ENCODE results near the gene DIP2B. TPM values are rescaled to one million over a fixed set of nuclear protein-coding genes. Genes with fewer than 3 reads are reported as not detected.
"Not testable (repeated sequence)": the region's sequence is repeated elsewhere in the genome, so short reads cannot be mapped to it uniquely, and the experiment has no call there.

The DIP2B gene
- total RNA-seq, 1 donor from 2014 or later = 8.5 TPM

GRCh38 chr12:50764286-50765094 is 259.7 kb downstream of the DIP2B start:
- H3K27ac ChIP-seq = peak overlapping the region; percentile 96 to 98
- TF ChIP-seq, protein P1, sequence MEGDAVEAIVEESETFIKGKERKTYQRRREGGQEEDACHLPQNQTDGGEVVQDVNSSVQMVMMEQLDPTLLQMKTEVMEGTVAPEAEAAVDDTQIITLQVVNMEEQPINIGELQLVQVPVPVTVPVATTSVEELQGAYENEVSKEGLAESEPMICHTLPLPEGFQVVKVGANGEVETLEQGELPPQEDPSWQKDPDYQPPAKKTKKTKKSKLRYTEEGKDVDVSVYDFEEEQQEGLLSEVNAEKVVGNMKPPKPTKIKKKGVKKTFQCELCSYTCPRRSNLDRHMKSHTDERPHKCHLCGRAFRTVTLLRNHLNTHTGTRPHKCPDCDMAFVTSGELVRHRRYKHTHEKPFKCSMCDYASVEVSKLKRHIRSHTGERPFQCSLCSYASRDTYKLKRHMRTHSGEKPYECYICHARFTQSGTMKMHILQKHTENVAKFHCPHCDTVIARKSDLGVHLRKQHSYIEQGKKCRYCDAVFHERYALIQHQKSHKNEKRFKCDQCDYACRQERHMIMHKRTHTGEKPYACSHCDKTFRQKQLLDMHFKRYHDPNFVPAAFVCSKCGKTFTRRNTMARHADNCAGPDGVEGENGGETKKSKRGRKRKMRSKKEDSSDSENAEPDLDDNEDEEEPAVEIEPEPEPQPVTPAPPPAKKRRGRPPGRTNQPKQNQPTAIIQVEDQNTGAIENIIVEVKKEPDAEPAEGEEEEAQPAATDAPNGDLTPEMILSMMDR (IDR thresholded peaks at IDR 0.05) = no peak
- no peaks in the 10 kb centered on the region for H3K27me3 ChIP-seq
- peak in 1 of 2 donors; percentile 76 for DNase-seq (ENCODE audit: low spot score in 2 of 2)
- H3K36me3 ChIP-seq = no peaks in the 10 kb centered on the region
- intact Hi-C loops (cut with DNase I) = loop anchor here (1.0 to 10.0 kb wide), 6 partner anchors 58 to 450 kb away; partner anchors contain the start of genes CSRNP2 and POU6F1
- no peaks in the 10 kb centered on the region for H3K9me3 ChIP-seq
- H3K4me1 ChIP-seq = peaks cover 0 to 15% of the 10 kb centered on the region in 2 donors
- H3K4me3 ChIP-seq = peak overlapping the region; percentile 83 to 94

DNA sequence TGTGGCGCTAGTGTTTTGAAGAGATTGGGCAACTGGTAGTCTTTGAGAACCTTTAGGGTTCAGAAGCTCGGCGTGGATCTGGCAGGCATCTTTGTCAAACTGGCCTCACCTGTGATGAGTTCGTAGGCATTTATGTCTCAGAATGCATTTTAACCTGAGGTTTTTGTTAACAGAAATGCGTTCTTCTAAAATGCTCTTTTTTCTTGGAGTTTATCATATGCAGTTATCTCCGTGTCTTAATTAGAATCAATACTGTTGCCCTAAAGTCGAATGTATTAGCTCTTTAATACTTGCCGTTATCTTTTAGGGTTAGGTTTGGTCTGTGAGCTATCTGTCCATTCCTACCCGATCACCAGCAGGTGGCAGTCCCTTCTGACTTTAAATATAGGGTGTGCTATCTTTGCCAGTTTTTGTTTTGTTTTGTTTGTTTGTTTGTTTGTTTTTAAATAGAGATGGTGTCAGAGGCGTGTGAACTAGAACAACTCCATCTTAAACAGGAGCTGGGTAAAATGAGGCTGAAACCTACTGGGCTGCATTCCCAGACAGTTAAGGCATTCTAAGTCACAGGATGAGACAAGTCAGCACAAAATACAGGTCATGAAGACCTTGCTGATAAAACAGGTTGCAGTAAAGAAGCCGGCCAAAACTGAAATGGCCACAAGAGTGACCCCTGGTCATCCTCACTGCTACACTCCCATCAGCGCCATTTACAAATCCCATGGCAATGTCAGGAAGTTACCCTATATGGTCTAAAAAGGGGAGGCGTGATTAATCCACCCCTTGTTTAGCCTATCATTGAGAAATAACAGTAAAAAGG is 260.5 kb downstream of the DIP2B start:
- Histone ChIP-seq H3K36me3 (no peaks in the 10 kb centered on the region), H3K27ac (peak overlapping the region in 1 of 2 donors; percentile 98), H3K9me3 (no peaks in the 10 kb centered on the region), H3K4me1 (peaks cover 0 to 15% of the 10 kb centered on the region in 2 donors), H3K27me3 (no peaks in the 10 kb centered on the region), H3K4me3 (peak overlapping the region; percentile 83 to 94)
- TF ChIP-seq, protein P1 (IDR thresholded peaks at IDR 0.05) = peak; percentile 33 to 62 (median 43)
- DNase-seq (ENCODE audit: low spot score in 2 of 2) = peak in 1 of 2 donors; percentile 62
- intact Hi-C loops (cut with DNase I) = loop anchor here (1.0 to 10.0 kb wide), 4 partner anchors 222 to 449 kb away; partner anchors contain the start of genes CSRNP2 and POU6F1

DNA sequence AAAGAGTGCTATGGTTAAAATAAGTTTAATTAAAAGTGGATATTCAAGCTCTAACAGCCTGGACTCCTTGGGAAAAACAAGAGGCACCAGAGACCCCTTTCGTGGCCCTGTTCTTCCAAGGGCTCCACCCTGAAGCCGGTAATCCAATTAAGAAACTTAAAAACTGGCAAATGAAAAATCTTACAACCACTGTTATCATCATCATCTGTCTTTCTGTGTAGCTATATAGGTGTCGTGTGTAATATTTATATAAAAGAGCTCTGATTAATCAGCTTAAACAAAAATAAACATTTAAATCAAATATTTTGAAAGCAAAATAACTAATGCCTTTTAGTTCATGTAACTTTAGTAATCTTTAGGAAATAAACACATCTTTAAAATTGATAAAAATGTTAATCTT is 263.6 kb downstream of the DIP2B start:
- no peaks in the 10 kb centered on the region for H3K9me3 ChIP-seq
- no peaks in the 10 kb centered on the region for H3K36me3 ChIP-seq

DNA sequence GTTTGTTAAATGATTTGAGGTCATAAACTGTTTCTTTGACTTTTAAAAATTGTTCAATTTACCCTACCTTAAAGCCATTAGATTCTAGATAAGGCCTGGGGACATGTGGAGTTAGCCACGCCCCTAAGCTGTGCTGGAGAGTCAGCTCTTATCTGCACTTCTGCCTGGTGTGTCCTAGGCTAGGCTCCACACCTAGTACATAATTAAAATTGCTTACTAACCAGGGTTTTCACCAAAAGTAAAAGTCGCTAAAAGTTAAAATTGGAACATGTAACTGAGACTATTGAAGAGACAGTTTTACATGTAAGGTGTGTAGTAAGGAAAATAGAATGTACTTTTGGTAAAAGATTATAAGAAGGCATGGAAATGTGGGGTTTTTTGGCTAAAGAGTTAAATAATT is 264.0 kb downstream of the DIP2B start:
- not testable (repeated sequence) for H3K9me3 ChIP-seq; H3K4me3 ChIP-seq; H3K36me3 ChIP-seq; DNase-seq (ENCODE audit: low spot score in 2 of 2); H3K4me1 ChIP-seq; H3K27ac ChIP-seq; H3K27me3 ChIP-seq
- intact Hi-C loops (cut with DNase I) = loop anchor here (10.0 kb wide), 1 partner anchor 446 kb away; the partner anchor contains the start of gene POU6F1

More for the DNA sequence above, 263.6 kb downstream of the DIP2B start:
- H3K27ac ChIP-seq = no peak overlapping the region
- H3K27me3 ChIP-seq = no peaks in the 10 kb centered on the region
- peaks cover 0 to 7% of the 10 kb centered on the region in 2 donors for H3K4me1 ChIP-seq
- intact Hi-C loops (cut with DNase I) = loop anchor here (10.0 kb wide), 1 partner anchor 446 kb away; the partner anchor contains the start of gene POU6F1
- no peak for DNase-seq (ENCODE audit: low spot score in 2 of 2)
- no peak overlapping the region for H3K4me3 ChIP-seq
- TF ChIP-seq, protein P1 (IDR thresholded peaks at IDR 0.05) = no peak

- Histone ChIP-seq H3K27ac (no peak overlapping the region), H3K36me3 (peaks cover 0 to 4% of the 10 kb centered on the region in 2 donors), H3K4me1 (no peaks in the 10 kb centered on the region), H3K4me3 (no peak overlapping the region), H3K9me3 (no peaks in the 10 kb centered on the region), H3K27me3 (no peaks in the 10 kb centered on the region)
- intact Hi-C loops (cut with DNase I) = no loop called here
- TF ChIP-seq, protein P1 (IDR thresholded peaks at IDR 0.05) = no peak
- no peak for DNase-seq (ENCODE audit: low spot score in 2 of 2)
Observed at GRCh38 chr12:50771409-50771808, 266.6 kb downstream of the DIP2B start.

All from ascending aorta (tissue), 2 donors.